Mammary epithelial cell (primary cell): Measurements from ENCODE around the gene AKIRIN2.

Source experiments
- CTCF ChIP-seq, 2 donors: IDR thresholded peaks in 1 of 2; conservative IDR thresholded peaks in 1 of 2; 2 replicates each; pipeline ENCODE4 v1.5.1; 2011 to 2012; ENCODE audit warnings: inconsistent platforms in 2 of 2, low read length in 2 of 2, mild to moderate bottlenecking in 2 of 2, control low read depth in 1 of 2, low read depth in 1 of 2; ENCODE audit not compliant: insufficient read depth in 1 of 2; ENCODE audit errors: extremely low read depth in 1 of 2
- EZH2 ChIP-seq: IDR thresholded peaks from 2 replicates; pipeline ENCODE4 v1.6.1; 2012; ENCODE audit warnings: low read length, inconsistent platforms, borderline replicate concordance

- TF ChIP-seq CTCF (conservative IDR thresholded peaks at IDR 0.05 in 1 of 2, IDR thresholded peaks at IDR 0.05 in 1 of 2; ENCODE audit: extremely low read depth in 1 of 2, insufficient read depth in 1 of 2, low read depth in 1 of 2, low read length in 2 of 2): no peak
- TF ChIP-seq EZH2: no peak
These were observed 68.2 kb downstream of the AKIRIN2 start for GRCh38 chr6:87633851-87634250.
